ENCODE data around the gene PUM2.

GRCh38 chr2:20220806-20221554, 129.7 kb downstream of the PUM2 start:
- TF ChIP-seq EZH2phosphoT487 (IDR thresholded peaks at IDR 0.05; ENCODE audit: low read length) = no peak
- TF ChIP-seq CTCF (IDR thresholded peaks at IDR 0.05; ENCODE audit: low read length) = no peak

Data from MM.1S (cell line).